ENCODE results near the gene EIF2AK2.

The EIF2AK2 gene

GRCh38 chr2:37061776-37062175, 95.0 kb downstream of the EIF2AK2 start:
- H3K4me3 ChIP-seq (ENCODE audit: low read depth, low read length): no peak overlapping the region
- TF ChIP-seq CTCF (IDR thresholded peaks at IDR 0.05; ENCODE audit: borderline replicate concordance, insufficient read depth, low read depth, low read length): no peak

- TF ChIP-seq CTCF (IDR thresholded peaks at IDR 0.05; ENCODE audit: borderline replicate concordance, insufficient read depth, low read depth, low read length): no peak
- H3K4me3 ChIP-seq (ENCODE audit: low read depth, low read length): no peak overlapping the region
Measured at GRCh38 chr2:37061013-37061711, 95.6 kb downstream of the EIF2AK2 start.

GRCh38 chr2:37060446-37060845, 96.3 kb downstream of the EIF2AK2 start:
- TF ChIP-seq CTCF (IDR thresholded peaks at IDR 0.05; ENCODE audit: borderline replicate concordance, insufficient read depth, low read depth, low read length): no peak
- H3K4me3 ChIP-seq (ENCODE audit: low read depth, low read length): no peak overlapping the region

- no peak for TF ChIP-seq CTCF (IDR thresholded peaks at IDR 0.05; ENCODE audit: borderline replicate concordance, insufficient read depth, low read depth, low read length)
- H3K4me3 ChIP-seq (ENCODE audit: low read depth, low read length): no peak overlapping the region
Measured at GRCh38 chr2:37059841-37060240, 96.9 kb downstream of the EIF2AK2 start.

- no peak overlapping the region for H3K4me3 ChIP-seq (ENCODE audit: low read depth, low read length)
- TF ChIP-seq CTCF (IDR thresholded peaks at IDR 0.05; ENCODE audit: borderline replicate concordance, insufficient read depth, low read depth, low read length): no peak
Measured at GRCh38 chr2:37052600-37053332, 104.0 kb downstream of the EIF2AK2 start.
